Keratinocyte (primary cell): ENCODE results near the gene SFRP4. TPM values are rescaled to one million over a fixed set of nuclear protein-coding genes. Genes with fewer than 3 reads are reported as not detected.

Experiments
- DNase-seq: peaks from one replicate; pipeline ENCODE4 v3.0.0-alpha.2; 2011; ENCODE audit warnings: low read depth, missing footprints, low spot score
- FAIRE-seq: peaks from 2 replicates; lab custom pipeline; 2011; peaks lifted over from hg19 to GRCh38; lab: Jason Lieb, UNC
- H2AFZ ChIP-seq: 2 replicates; pipeline ENCODE4 v1.6.0; 2012; ENCODE audit warnings: low read length, control low read depth, inconsistent platforms; ENCODE audit not compliant: control insufficient read depth
- H3K27ac ChIP-seq: 2 replicates; pipeline ENCODE4 v1.5.1; 2011; ENCODE audit warnings: low read length; ENCODE audit not compliant: control insufficient read depth, insufficient read depth
- H3K27me3 ChIP-seq: 3 replicates; pipeline ENCODE4 v1.6.0; 2011; ENCODE audit warnings: low read length; ENCODE audit not compliant: control insufficient read depth, insufficient read depth; ENCODE audit errors: extremely low read depth
- H3K36me3 ChIP-seq, 2 experiments: 2 replicates in 1 of 2; 3 replicates in 1 of 2; pipeline ENCODE4 v1.5.1; 2011; ENCODE audit warnings: low read length in 2 of 2, mild to moderate bottlenecking in 1 of 2; ENCODE audit not compliant: control insufficient read depth in 2 of 2, insufficient read depth in 2 of 2; ENCODE audit errors: extremely low read depth in 1 of 2
- H3K4me1 ChIP-seq: 3 replicates; pipeline ENCODE4 v1.5.1; 2011; ENCODE audit warnings: low read length; ENCODE audit not compliant: control insufficient read depth, insufficient read depth; ENCODE audit errors: extremely low read depth
- H3K4me2 ChIP-seq: 3 replicates; pipeline ENCODE4 v1.6.0; 2011; ENCODE audit warnings: low read depth, low read length; ENCODE audit not compliant: control insufficient read depth, insufficient read depth; ENCODE audit errors: extremely low read depth
- H3K4me3 ChIP-seq, 3 experiments: fragments of 200-600 bp in 1 of 3; sonication (generic) in 1 of 3; 2 replicates in 2 of 3; 3 replicates in 1 of 3; pipeline ENCODE4 v1.5.1; 2011 to 2016; ENCODE audit warnings: low read length in 3 of 3, mild to moderate bottlenecking in 3 of 3, control low read depth in 2 of 3, inconsistent platforms in 1 of 3, low read depth in 1 of 3, mixed read lengths in 1 of 3, mixed run types in 1 of 3, moderate library complexity in 1 of 3; ENCODE audit not compliant: control insufficient read depth in 2 of 3, insufficient read depth in 2 of 3; ENCODE audit errors: extremely low read depth in 1 of 3
- H3K79me2 ChIP-seq: 2 replicates; pipeline ENCODE4 v1.6.0; 2012; ENCODE audit warnings: low read length; ENCODE audit not compliant: control insufficient read depth, insufficient read depth
- H3K9ac ChIP-seq: 3 replicates; pipeline ENCODE4 v1.6.0; 2011; ENCODE audit warnings: low read length; ENCODE audit not compliant: control insufficient read depth, insufficient read depth; ENCODE audit errors: extremely low read depth
- H3K9me1 ChIP-seq: 3 replicates; pipeline ENCODE4 v1.6.0; 2011; ENCODE audit warnings: low read length; ENCODE audit not compliant: control insufficient read depth, insufficient read depth; ENCODE audit errors: extremely low read depth
- H3K9me3 ChIP-seq: 2 replicates; pipeline ENCODE4 v1.5.1; 2012; ENCODE audit warnings: low read depth, low read length; ENCODE audit not compliant: control insufficient read depth
- H4K20me1 ChIP-seq: 3 replicates; pipeline ENCODE4 v1.6.0; 2011; ENCODE audit warnings: low read length; ENCODE audit not compliant: control insufficient read depth, insufficient read depth; ENCODE audit errors: extremely low read depth
- EZH2 ChIP-seq: IDR thresholded peaks from one replicate; pipeline ENCODE4 v1.6.1; 2012; ENCODE audit warnings: inconsistent platforms, mild to moderate bottlenecking, low read length, moderate library complexity
- dilution Hi-C: fragments of 300-500 bp; cut with MboI; formaldehyde crosslinking; loops from one replicate; pipeline ENCODE4 v1.7.0; 2020; ENCODE audit warnings: low sequenced_read_pairs; ENCODE audit not compliant: extremely low pct_ligation_motif_present
- polyA minus RNA-seq, 3 experiments: library from RNA; depleted of rRNA, polyadenylated mRNA; stranded (reverse); fragments of >200 nt; gene quantifications; 1 replicate in 1 of 3; 2 replicates in 1 of 3; 3 replicates in 1 of 3; pipeline ENCODE4 v1.2.3, GENCODE V29; 2011
- polyA plus RNA-seq, 5 experiments: library from polyadenylated mRNA; depleted of rRNA in 3 of 5; stranded (reverse) in 3 of 5; stranded (forward) in 1 of 5; unstranded in 1 of 5; fragments of >200 nt; gene quantifications; 1 replicate in 1 of 5; 2 replicates in 3 of 5; 3 replicates in 1 of 5; pipeline versions ENCODE4 v1.2.1 to v1.2.3, GENCODE V29; 2011 to 2012; ENCODE audit warnings: missing spikeins in 2 of 5, low read depth in 1 of 5, low replicate concordance in 1 of 5
- TF ChIP-seq, protein P1 (sequence below), 3 experiments: IDR thresholded peaks in 1 of 3; conservative IDR thresholded peaks in 1 of 3; optimal IDR thresholded peaks in 1 of 3; 2 replicates in 2 of 3; 3 replicates in 1 of 3; pipeline versions ENCODE3 to v1.5.1; 2011; ENCODE audit warnings: low read length in 3 of 3, mild to moderate bottlenecking in 3 of 3, moderate library complexity in 2 of 3, control low read depth in 1 of 3, inconsistent platforms in 1 of 3; ENCODE audit not compliant: insufficient read depth in 2 of 3; ENCODE audit errors: extremely low read depth in 1 of 3

The SFRP4 gene
- polyA plus RNA-seq (not detected in 3 replicates), polyA minus RNA-seq (not detected in 3 replicates)
- polyA plus RNA-seq (2011; ENCODE audit: low read depth): not detected
- not detected in 2 replicates for polyA plus RNA-seq (2011; cell fraction: cytosol; rRNA removed)
- not detected in 2 replicates for polyA plus RNA-seq (2011; cell fraction: nucleus; rRNA removed)
- polyA plus RNA-seq (2012; ENCODE audit: low replicate concordance): not detected in 2 replicates
- not detected for polyA minus RNA-seq (2011; cell fraction: cytosol; rRNA and poly(A)+ RNA removed)
- polyA minus RNA-seq (2011; cell fraction: nucleus; rRNA and poly(A)+ RNA removed): not detected in 2 replicates

DNA sequence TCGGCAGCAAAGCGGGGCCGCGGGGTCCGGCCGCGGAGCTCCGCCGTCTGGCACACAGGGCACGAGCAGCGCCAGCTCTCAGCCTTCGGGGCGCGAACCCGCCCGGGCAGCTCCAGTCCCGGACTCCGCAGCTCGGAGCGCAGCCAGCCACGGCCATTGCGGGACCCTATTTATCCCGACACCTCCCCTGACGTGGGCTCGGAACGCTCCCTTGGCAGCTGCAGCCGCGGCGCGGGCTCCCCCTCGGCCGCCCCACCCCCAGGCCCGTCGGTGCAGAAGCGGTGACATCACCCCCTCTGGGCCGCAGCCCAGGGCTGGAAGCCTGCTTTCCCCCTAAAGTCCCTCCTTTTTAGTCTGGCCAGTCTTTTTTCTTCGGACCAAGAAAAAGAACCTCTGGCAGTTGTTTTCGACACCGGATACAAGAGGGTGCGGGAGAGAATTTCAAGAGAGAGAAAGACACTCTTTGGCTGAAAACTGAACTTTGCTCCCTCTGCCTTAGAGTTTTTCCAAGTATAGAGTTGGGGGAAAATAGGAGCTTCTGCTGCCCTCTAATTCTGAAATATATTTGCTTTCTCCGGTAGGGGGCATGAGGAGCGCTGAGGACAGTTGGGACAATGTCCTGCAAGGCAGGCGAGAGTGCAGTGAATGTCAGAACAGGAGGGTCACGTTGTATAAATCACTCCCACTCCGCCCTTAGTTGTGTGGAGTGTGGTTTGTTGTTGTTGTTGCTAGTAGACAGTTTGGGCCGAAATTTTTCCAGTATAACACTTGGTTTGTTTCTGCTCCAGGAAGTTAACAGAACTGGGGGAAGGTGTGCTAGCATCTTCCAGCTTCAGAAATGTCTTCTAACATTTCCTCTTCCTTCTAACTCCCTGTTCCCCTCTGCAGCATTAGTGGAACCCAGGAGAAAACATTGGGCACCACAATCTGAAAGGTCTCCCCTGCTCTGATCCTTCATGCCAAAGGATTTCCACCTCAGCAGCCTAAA, at the start of gene SFRP4:
Gene SFRP4 (minus strand): TSS at position 145 of the 988 bp plus-strand sequence. CDS start 280 bp downstream, outside the sequence.
- no peak within 1 kb of the TSS for H3K4me3 ChIP-seq
- FAIRE-seq: no peak

GRCh38 chr7:37964196-37964595, 47.6 kb upstream of the SFRP4 start:
- no peaks in the 10 kb centered on the region for H3K36me3 ChIP-seq
- H3K79me2 ChIP-seq: no peaks in the 10 kb centered on the region
- no peaks in the 10 kb centered on the region for H4K20me1 ChIP-seq
- TF ChIP-seq, protein P1, sequence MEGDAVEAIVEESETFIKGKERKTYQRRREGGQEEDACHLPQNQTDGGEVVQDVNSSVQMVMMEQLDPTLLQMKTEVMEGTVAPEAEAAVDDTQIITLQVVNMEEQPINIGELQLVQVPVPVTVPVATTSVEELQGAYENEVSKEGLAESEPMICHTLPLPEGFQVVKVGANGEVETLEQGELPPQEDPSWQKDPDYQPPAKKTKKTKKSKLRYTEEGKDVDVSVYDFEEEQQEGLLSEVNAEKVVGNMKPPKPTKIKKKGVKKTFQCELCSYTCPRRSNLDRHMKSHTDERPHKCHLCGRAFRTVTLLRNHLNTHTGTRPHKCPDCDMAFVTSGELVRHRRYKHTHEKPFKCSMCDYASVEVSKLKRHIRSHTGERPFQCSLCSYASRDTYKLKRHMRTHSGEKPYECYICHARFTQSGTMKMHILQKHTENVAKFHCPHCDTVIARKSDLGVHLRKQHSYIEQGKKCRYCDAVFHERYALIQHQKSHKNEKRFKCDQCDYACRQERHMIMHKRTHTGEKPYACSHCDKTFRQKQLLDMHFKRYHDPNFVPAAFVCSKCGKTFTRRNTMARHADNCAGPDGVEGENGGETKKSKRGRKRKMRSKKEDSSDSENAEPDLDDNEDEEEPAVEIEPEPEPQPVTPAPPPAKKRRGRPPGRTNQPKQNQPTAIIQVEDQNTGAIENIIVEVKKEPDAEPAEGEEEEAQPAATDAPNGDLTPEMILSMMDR (optimal IDR thresholded peaks at IDR 0.05 in 1 of 3, IDR thresholded peaks at IDR 0.05 in 1 of 3, conservative IDR thresholded peaks at IDR 0.05 in 1 of 3; ENCODE audit: extremely low read depth in 1 of 3, insufficient read depth in 2 of 3, low read length in 3 of 3): no peak
- no peak for TF ChIP-seq EZH2
- H3K4me3 ChIP-seq: no peak overlapping the region
- H2AFZ ChIP-seq: no peak overlapping the region
- no peak overlapping the region for H3K9ac ChIP-seq
- FAIRE-seq (no peak), DNase-seq (no peak)
- no peaks in the 10 kb centered on the region for H3K4me1 ChIP-seq
- no peaks in the 10 kb centered on the region for H3K27me3 ChIP-seq
- no peaks in the 10 kb centered on the region for H3K9me3 ChIP-seq
- H3K9me1 ChIP-seq: no peaks in the 10 kb centered on the region
- dilution Hi-C loops: no loop called here
- H3K27ac ChIP-seq: no peak overlapping the region
- H3K4me2 ChIP-seq: no peak overlapping the region

More for the DNA sequence above, at the start of gene SFRP4:
- Histone ChIP-seq H3K9ac (no peak within 1 kb of the TSS), H4K20me1 (no peaks in the 10 kb centered on the region), H3K9me1 (no peaks in the 10 kb centered on the region), H3K4me2 (no peak within 1 kb of the TSS), H3K4me1 (no peaks in the 10 kb centered on the region), H3K9me3 (no peaks in the 10 kb centered on the region), H3K79me2 (no peaks in the 10 kb centered on the region), H3K27me3 (peaks cover 22% of the 10 kb centered on the region), H2AFZ (no peak within 1 kb of the TSS), H3K36me3 (no peaks in the 10 kb centered on the region), H3K27ac (no peak within 1 kb of the TSS)
- TF ChIP-seq, protein P1 (optimal IDR thresholded peaks at IDR 0.05 in 1 of 3, IDR thresholded peaks at IDR 0.05 in 1 of 3, conservative IDR thresholded peaks at IDR 0.05 in 1 of 3; ENCODE audit: extremely low read depth in 1 of 3, insufficient read depth in 2 of 3, low read length in 3 of 3): peak; percentile 27 to 47 (median 36)
- TF ChIP-seq EZH2: no peak
- no peak for DNase-seq
- dilution Hi-C loops: no loop called here
